GM12892 (cell line): Measurements from ENCODE around the gene EIF5AL1.
"Not testable (repeated sequence)": the region's sequence is repeated elsewhere in the genome, so short reads cannot be mapped to it uniquely, and the experiment has no call there.

Source experiments
- POLR2A ChIP-seq: IDR thresholded peaks from 2 replicates; pipeline ENCODE4 v1.6.1; 2011; ENCODE audit warnings: low read depth, low read length, control low read depth
- POLR2AphosphoS5 ChIP-seq: IDR thresholded peaks from 2 replicates; pipeline ENCODE4 v1.6.1; 2011; ENCODE audit warnings: low read depth, low read length, control low read depth

GRCh38 chr10:79523157-79523853 lies 11.0 kb downstream of the EIF5AL1 start:
- not testable (repeated sequence) for TF ChIP-seq POLR2AphosphoS5, POLR2A
